ENCODE measurements around the gene WBP2NL.

The WBP2NL gene

GRCh38 chr22:41976961-41977566, 21.5 kb upstream of the WBP2NL start:
- peak overlapping the region; percentile 39 for H3K4me3 ChIP-seq (replicated peaks; ENCODE audit: insufficient read depth, low read length)
- no peak for TF ChIP-seq SPI1 (IDR thresholded peaks at IDR 0.05; ENCODE audit: borderline replicate concordance, low read depth)
- TF ChIP-seq GABPA (IDR thresholded peaks at IDR 0.05; ENCODE audit: low read depth), result no peak
- no peak for TF ChIP-seq POLR2AphosphoS5 (IDR thresholded peaks at IDR 0.05; ENCODE audit: low read depth)
- no peak for TF ChIP-seq CTCF (IDR thresholded peaks at IDR 0.05; ENCODE audit: insufficient read depth, low read length)
- TF ChIP-seq REST (IDR thresholded peaks at IDR 0.05; ENCODE audit: insufficient replicate concordance, low read depth), result no peak
- DNase-seq (ENCODE audit: low read depth in 1 of 2, low spot score in 1 of 2), result no peak
- H3K27me3 ChIP-seq (ENCODE audit: insufficient read depth, poor library complexity, severe bottlenecking), result peaks cover 23% of the 10 kb centered on the region
- H3K27ac ChIP-seq (replicated peaks), result no peak overlapping the region

GRCh38 chr22:41978732-41979131, 19.9 kb upstream of the WBP2NL start:
- no peak for DNase-seq (ENCODE audit: low read depth in 1 of 2, low spot score in 1 of 2)
- no peak overlapping the region for H3K27ac ChIP-seq (replicated peaks)
- TF ChIP-seq GABPA (IDR thresholded peaks at IDR 0.05; ENCODE audit: low read depth) (no peak), POLR2AphosphoS5 (IDR thresholded peaks at IDR 0.05; ENCODE audit: low read depth) (no peak), SPI1 (IDR thresholded peaks at IDR 0.05; ENCODE audit: borderline replicate concordance, low read depth) (no peak), CTCF (IDR thresholded peaks at IDR 0.05; ENCODE audit: insufficient read depth, low read length) (no peak), REST (IDR thresholded peaks at IDR 0.05; ENCODE audit: insufficient replicate concordance, low read depth) (no peak)

GRCh38 chr22:41979423-41980250, 19.0 kb upstream of the WBP2NL start:
- H3K27ac ChIP-seq (replicated peaks), result no peak overlapping the region
- H3K27me3 ChIP-seq (ENCODE audit: insufficient read depth, poor library complexity, severe bottlenecking), result peaks cover 23% of the 10 kb centered on the region
- no peak overlapping the region for H3K4me3 ChIP-seq (replicated peaks; ENCODE audit: insufficient read depth, low read length)
- TF ChIP-seq SPI1 (IDR thresholded peaks at IDR 0.05; ENCODE audit: borderline replicate concordance, low read depth) (no peak), GABPA (IDR thresholded peaks at IDR 0.05; ENCODE audit: low read depth) (no peak), POLR2AphosphoS5 (IDR thresholded peaks at IDR 0.05; ENCODE audit: low read depth) (no peak), REST (IDR thresholded peaks at IDR 0.05; ENCODE audit: insufficient replicate concordance, low read depth) (no peak), CTCF (IDR thresholded peaks at IDR 0.05; ENCODE audit: insufficient read depth, low read length) (no peak)
- DNase-seq (ENCODE audit: low read depth in 1 of 2, low spot score in 1 of 2), result no peak

More at GRCh38 chr22:41978732-41979131, 19.9 kb upstream of the WBP2NL start:
- H3K4me3 ChIP-seq (replicated peaks; ENCODE audit: insufficient read depth, low read length), result no peak overlapping the region
- H3K27me3 ChIP-seq (ENCODE audit: insufficient read depth, poor library complexity, severe bottlenecking), result peaks cover 23% of the 10 kb centered on the region
